COLO829 (cell line): ENCODE measurements around the gene GRK5.
A peak's percentile ranks its signal among the peaks of the same experiment; 100 is the strongest.
"Not testable (repeated sequence)": the region's sequence is repeated elsewhere in the genome, so short reads cannot be mapped to it uniquely, and the experiment has no call there.

Experiments used
- DNase-seq: peaks from one replicate; pipeline ENCODE4 v3.0.0; 2012; ENCODE audit warnings: low spot score

The GRK5 gene

GRCh38 chr10:119250641-119251314 lies 43.4 kb downstream of the GRK5 start:
- peak; percentile 24 for DNase-seq

GRCh38 chr10:119251315-119251708 lies 43.9 kb downstream of the GRK5 start:
- no peak for DNase-seq

DNA sequence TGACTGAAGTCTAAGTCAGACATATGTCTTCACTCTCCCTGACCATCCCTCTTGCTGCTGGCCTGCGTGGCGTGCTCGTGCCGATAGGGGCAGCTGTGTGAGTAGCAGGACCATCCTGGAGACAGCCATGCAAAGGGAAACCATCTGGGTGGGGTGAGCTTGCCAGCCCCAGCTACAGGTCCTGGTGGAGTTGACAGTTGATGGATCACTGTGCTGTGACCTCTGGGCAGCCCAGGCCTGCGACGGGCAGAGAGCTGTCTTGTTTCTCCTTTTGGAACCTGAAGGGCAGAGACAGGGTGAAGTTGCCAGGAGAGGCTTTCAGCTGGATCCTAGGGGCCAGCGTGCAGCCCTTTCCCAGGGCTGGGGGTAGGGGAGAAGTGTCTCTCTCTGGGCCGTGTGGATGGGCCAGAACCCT lies 44.7 kb downstream of the GRK5 start:
- no peak for DNase-seq

DNA sequence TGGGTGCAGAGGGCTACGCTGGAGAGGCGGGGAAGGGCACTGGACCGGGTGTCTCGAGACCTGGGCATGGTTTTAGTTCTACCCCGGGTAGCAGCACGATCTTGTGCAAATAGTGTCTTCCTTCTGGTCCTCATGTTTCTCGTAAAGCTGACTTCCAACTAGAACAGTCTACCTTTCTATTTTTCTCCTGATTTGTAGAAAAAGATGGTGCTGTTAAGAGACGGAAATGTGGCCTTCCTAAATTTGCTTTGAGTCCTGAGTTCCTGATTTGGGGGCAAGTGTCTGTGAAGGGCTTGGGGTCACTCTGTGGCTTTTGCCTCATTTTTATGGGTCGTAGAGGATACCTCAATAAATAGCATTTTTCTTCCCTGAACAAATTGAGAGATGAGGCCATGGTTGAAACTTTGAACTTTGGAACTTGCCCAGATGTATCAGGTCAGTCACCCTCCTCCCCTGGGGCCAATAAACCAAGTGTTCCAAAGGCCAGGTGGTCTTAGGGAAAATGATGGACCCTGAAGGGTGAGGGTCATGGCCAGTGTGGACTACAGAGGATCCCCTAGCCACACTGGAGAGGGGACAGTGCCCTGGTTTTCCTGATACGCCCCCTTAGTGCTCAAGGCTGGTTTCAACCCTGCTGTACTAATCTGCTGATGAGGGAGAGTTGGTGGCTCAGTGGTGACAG lies 45.2 kb downstream of the GRK5 start:
- DNase-seq: no peak

DNA sequence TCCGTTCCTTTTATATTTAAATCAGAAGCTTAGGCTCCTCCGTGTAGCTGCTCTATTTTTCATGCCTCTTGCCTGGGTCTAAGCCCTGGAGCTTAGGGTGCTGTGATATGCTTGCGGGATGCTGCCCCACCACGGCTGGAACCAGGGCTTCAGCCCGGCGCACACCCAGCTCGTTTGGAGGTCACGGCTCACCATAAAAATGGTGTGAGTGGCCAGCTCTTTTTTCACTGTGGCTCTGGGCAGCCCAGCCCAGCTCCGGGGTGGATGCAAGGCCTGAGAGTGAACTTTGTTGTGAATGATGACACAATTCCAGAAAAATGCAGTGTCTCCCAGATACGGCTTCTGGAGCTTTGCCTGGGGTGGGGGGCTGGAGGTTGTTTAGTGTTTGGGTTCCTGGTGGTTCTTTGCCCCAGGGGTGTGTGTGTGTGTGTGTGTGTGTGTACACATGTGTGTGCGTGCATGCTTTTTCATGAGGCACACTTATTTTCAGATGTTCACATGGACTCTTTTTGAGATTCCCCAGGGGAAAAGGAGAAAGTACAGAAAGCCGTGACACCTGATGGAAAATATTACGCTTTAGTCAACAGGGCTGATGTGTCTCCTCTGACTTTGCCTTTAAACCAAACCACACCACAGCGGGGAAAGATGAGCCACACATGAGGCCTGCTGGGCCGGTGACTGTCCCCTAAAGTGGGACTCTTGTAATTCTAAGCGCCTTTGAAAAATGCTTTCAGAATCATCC lies 46.2 kb downstream of the GRK5 start:
- DNase-seq: peak; percentile 66

DNA sequence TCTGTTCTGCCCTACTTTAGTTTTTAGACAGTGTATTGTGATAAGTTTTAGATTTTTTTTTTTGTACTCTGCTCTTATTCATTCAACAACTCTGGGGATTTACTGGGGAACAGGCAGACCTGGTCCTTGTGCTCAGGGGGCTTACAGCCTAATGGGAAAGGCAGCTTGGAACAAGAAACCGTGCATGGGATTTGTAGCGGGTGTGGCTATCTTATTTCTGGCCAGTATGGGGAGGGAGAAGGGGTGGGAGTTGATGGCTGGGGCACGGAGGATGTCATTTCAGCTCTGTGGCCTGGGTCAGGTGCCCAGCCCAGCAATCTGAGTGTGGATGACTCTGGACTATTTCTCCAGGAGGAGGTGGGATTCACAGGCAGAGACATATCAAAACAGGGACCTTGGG lies 47.0 kb downstream of the GRK5 start:
- no peak for DNase-seq

DNA sequence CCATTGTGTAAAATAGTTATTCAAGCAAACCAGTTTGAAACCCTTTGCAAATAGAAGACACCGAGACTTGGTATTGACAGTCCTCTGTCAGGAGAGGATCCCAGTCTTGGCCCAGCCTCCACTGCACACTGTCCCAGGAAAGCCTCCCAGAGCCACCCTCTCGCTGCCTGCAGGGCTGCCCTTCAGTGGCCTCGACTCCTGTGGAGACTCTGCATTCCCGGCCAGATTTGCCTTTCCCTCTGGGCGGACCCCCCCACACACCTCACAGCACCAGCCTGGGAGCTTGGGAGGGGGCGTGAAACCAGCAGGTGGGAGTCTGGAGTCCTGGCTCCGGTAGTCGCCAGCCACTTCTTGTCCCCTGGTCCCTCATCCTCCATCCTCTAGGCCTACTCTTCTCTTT lies 48.7 kb downstream of the GRK5 start:
- no peak for DNase-seq

- DNase-seq: no peak
Measured at GRCh38 chr10:119256897-119257296, 49.5 kb downstream of the GRK5 start.

DNA sequence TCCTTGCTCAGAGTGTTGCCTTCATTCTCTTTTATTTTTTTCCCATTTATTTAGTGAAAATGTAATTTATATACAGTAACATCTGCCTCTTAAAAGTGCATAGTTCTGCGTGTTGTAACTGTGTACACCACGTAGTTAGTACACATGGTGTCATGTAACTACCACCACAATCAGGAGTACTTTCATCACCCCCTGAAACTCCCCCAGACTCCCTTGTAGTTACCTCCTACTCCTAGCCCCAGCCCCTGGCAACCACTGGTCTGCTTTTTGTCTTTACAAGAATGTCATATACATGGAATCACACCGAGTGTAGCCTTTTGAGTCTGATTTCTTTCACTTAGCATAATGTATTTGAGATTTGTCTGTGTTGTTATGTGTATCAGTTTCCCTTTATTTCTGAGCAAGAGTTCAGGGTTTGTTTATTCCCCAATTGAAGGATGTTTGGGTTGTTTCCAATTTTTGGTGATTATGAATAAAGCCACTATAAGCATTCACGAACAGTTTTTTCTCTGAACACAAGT lies 50.6 kb downstream of the GRK5 start:
- DNase-seq: no peak

- DNase-seq: no peak
Measured at GRCh38 chr10:119259345-119259744, 52.0 kb downstream of the GRK5 start.

DNA sequence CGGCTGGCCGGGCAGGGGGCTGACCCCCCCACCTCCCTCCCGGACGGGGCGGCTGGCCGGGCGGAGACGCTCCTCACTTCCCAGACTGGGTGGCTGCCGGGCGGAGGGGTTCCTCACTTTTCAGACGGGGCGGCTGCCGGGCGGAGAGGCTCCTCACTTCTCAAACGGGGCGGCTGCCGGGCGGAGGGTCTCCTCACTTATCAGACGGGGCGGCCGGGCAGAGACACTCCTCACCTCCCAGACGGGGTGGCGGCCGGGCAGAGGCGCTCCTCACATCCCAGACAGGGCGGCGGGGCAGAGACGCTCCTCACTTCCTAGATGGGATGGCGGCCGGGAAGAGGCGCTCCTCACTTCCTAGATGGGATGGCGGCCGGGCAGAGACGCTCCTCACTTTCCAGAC lies 53.6 kb downstream of the GRK5 start:
- DNase-seq: not testable (repeated sequence)

GRCh38 chr10:119263951-119264617 lies 56.7 kb downstream of the GRK5 start:
- no peak for DNase-seq

GRCh38 chr10:119265691-119266090 lies 58.3 kb downstream of the GRK5 start:
- DNase-seq: no peak

- DNase-seq: no peak
Measured at GRCh38 chr10:119267384-119267783, 60.0 kb downstream of the GRK5 start.

- no peak for DNase-seq
Measured at GRCh38 chr10:119268428-119268827, 61.1 kb downstream of the GRK5 start.

GRCh38 chr10:119268871-119269506 lies 61.6 kb downstream of the GRK5 start:
- no peak for DNase-seq

GRCh38 chr10:119269737-119270136 lies 62.4 kb downstream of the GRK5 start:
- no peak for DNase-seq

- no peak for DNase-seq
Measured at GRCh38 chr10:119270762-119271366, 63.5 kb downstream of the GRK5 start.

- DNase-seq: not testable (repeated sequence)
Measured at GRCh38 chr10:119272338-119272734, 65.0 kb downstream of the GRK5 start.

- DNase-seq: no peak
Measured at GRCh38 chr10:119272736-119273135, 65.4 kb downstream of the GRK5 start.

- no peak for DNase-seq
Measured at GRCh38 chr10:119273413-119273812, 66.0 kb downstream of the GRK5 start.
